Measurements from ENCODE around the gene CCS.

- TF ChIP-seq YY1 (IDR thresholded peaks at IDR 0.05; ENCODE audit: low read depth) (no peak), EP300 (IDR thresholded peaks at IDR 0.05; ENCODE audit: borderline replicate concordance) (no peak), TEAD4 (IDR thresholded peaks at IDR 0.05) (no peak), ZBTB7A (IDR thresholded peaks at IDR 0.05; ENCODE audit: low read depth) (no peak), NFIC (IDR thresholded peaks at IDR 0.05) (no peak), RAD21 (IDR thresholded peaks at IDR 0.05; ENCODE audit: low read depth) (no peak), CEBPB (IDR thresholded peaks at IDR 0.05) (no peak), TAF1 (IDR thresholded peaks at IDR 0.05; ENCODE audit: low read depth) (no peak), FOXM1 (IDR thresholded peaks at IDR 0.05; ENCODE audit: borderline replicate concordance, low read depth) (no peak), TCF12 (IDR thresholded peaks at IDR 0.05; ENCODE audit: low read depth) (no peak), CREB1 (IDR thresholded peaks at IDR 0.05; ENCODE audit: low read depth) (no peak), USF1 (IDR thresholded peaks at IDR 0.05) (no peak), EGR1 (IDR thresholded peaks at IDR 0.05) (no peak)
- TF ChIP-seq, protein P1, sequence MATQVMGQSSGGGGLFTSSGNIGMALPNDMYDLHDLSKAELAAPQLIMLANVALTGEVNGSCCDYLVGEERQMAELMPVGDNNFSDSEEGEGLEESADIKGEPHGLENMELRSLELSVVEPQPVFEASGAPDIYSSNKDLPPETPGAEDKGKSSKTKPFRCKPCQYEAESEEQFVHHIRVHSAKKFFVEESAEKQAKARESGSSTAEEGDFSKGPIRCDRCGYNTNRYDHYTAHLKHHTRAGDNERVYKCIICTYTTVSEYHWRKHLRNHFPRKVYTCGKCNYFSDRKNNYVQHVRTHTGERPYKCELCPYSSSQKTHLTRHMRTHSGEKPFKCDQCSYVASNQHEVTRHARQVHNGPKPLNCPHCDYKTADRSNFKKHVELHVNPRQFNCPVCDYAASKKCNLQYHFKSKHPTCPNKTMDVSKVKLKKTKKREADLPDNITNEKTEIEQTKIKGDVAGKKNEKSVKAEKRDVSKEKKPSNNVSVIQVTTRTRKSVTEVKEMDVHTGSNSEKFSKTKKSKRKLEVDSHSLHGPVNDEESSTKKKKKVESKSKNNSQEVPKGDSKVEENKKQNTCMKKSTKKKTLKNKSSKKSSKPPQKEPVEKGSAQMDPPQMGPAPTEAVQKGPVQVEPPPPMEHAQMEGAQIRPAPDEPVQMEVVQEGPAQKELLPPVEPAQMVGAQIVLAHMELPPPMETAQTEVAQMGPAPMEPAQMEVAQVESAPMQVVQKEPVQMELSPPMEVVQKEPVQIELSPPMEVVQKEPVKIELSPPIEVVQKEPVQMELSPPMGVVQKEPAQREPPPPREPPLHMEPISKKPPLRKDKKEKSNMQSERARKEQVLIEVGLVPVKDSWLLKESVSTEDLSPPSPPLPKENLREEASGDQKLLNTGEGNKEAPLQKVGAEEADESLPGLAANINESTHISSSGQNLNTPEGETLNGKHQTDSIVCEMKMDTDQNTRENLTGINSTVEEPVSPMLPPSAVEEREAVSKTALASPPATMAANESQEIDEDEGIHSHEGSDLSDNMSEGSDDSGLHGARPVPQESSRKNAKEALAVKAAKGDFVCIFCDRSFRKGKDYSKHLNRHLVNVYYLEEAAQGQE (IDR thresholded peaks at IDR 0.05; ENCODE audit: low read depth): no peak
These were observed 11.2 kb downstream of the CCS start for GRCh38 chr11:66604155-66604554.
